GM21737 (cell line): ENCODE data around the gene AFF3.

ENCODE experiments used
- ATAC-seq: cut with Tn5 transposase; IDR thresholded peaks from one replicate; pipeline ENCODE4 v1.9.1; 2021; ENCODE audit warnings: mild to moderate bottlenecking, moderate library complexity; ENCODE audit not compliant: unreplicated experiment

The AFF3 gene

DNA sequence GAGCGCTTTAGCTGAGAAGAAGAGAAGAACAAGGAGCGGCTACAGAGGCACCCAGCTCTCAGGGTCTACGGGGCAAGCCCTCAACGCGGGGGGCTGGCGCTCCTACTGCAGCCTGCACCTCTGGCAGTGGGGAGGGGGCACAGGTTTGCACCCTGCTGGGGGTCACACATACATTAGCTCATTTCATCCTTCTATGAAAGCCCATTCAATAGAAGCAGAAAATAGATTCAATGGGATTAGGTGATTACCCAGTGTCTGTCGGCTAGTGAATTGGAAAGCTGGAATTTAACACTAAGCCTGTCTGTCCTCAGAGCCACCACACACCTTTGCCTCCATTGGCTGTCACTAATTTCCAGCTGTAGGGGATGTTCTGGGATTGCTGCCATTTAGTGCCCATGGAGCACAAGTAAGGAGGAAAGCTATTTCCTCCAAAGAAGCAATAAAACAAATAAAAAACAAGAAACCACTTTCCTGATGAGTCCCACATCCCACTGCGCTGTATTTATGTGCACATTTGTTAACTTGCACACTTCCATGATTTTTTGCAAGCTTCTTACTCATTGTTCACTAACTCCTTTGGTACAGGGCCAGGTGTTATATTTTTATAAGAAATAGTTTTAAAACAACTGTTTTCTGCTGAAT is 333.0 kb downstream of the AFF3 start:
- ATAC-seq, result no peak

DNA sequence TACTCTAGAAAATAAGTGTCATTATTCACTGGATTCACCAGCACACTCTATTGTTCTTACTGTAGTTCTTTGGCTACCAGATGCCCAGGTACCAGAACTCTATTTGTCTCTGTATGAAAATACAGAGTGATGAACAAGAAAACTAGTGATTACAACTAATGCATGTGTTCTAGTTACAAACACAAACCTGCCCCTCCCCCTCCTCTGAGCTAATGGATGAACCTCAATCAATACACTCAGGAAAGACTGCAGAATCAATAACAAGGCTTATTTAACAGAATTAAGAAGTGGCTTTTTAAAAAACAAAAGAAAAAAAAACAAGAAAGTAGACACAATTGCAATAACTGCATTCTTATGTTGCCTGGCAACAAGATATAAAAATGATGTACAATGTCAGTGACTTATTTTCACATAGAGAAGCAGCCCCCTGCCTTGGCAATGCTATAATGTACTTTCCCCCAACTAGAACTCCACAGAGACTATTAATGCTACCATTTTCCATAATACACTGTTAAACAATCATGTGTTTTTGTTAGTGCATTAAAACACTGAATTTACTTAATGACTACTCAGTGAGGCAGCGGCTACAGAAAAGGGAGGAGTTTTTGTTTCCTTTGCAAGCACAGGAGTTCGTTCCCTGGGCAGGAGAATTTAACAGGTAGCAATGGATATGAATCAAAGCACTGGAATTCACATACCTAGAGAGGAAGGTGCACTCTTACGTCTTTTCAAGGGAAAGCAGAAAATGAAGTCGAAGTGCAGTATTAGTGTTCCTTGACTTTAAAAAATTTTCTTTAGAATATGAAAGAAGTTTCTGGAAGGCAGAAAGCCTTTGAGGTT is 333.8 kb downstream of the AFF3 start:
- ATAC-seq, result no peak

DNA sequence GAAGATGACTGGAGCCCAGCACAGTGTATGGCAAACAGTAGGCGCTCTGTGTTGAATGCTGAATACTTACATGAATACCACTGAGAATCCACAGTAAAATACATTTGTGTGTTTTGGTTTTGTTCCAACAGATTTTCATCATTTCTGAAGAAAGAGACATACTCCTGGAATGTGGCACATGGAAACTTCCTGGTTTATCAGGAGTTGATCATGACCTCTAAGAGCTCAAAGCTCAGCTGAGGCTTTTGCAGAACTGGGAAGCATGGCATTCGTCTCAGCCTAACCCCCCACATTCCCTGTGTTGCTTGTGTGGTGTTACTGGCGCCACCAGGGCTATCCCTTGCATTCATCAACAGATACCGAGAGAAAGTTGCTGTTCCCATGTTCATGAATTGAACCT is 335.6 kb downstream of the AFF3 start:
- no peak for ATAC-seq

DNA sequence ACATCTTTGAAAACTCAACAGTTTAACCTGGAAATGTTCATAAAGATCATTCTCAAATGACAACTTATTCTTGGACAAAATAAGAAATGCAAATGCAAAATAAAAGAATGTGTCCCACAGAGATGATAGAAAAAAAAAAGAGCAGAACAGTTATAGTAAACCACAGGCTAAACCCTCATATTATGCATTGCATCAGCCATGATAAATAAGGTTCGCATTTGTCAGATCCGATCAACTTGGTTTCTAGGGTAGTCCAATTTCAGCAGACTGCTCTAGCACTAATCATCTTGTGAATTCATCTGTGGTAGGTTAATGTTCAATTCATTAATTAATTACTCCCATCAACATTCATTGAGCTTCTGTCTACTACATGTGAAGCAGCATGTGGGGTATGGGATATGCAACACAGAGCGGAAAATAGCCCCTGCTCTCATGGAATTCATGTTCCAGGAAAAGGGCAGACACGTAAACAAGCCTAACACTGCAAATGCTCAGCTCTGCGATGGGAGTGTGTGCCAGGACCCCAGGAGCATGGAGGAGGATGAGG is 336.4 kb downstream of the AFF3 start:
- no peak for ATAC-seq

DNA sequence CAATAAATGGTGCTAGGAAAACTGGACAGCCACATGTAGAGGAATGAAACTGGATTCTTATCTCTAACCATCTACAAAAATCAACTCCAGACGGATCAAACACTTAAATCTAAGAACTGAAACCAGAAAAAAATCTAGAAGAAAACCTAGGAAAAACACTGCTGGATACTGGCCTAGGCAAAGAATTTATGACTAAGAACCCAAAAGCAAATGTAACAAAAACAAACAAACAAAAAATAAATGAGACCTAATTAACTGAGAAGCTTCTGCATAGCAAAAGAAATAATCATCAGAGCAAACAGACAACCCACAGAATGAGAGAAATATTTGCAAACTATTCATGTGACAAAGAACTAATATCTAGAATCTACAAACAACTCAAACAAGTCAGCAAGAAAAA is 338.5 kb downstream of the AFF3 start:
- no peak for ATAC-seq

DNA sequence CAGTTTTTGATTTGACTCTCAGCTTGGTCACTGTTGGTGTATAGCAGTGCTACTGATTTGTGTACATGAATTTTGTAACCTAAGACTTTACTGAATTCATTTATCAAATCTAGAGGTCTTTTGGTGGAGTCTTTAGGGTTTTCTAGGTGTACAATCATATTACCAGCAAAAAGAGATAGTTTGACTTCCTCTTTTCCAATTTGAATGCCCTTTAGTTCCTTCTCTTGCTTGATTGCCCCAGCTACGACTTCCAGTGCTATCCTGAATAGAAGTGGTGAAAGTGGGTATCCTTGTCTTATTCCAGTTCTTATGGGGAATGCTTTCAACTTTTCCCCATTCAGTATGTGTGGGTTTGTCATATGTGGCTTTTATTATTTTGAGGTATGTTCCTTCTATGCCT is 339.7 kb downstream of the AFF3 start:
- ATAC-seq, result no peak

DNA sequence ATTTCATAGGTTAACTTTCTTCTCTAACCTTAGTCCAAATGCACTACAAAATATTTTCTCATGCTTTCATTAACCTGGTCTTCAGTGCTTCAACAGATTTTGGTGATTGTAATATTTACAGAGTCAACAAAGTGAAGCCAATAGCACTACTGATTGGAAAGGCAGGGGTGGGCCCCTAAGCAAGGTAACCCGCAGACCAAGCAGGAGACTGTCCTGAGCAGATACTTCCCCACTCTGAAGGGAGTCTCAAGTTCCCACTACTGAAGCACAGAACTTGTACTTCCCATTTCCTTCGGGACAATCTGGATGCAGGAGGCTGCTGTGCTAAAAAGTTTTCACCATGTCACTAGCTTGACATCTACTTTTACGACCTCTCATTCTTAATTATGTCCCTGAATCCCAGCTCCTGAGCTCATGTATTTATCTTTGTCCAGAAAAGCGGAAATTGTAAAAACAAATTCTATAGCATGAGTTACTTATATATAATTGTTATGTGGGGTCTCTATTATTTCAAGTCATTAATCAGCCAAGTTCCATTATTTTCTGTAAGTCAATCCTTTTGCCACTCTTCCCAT is 341.0 kb downstream of the AFF3 start:
- ATAC-seq, result no peak

DNA sequence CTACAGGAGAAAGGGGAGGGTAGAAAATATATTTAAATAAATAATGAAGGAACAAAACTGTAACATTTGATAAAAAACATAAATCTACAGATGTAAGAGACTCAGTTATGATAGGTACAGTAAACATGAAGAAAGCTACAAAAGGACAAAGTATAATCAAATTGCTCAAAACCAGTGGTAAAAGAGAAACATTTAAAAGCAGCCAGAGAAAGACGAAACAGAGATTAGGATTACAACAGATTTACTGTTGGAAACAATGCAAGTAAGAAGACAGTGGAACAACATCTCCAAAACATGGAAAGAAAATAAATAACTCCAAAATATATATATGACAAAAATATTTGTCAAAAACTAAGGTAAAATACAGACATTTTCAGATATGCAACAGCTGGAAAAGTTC is 344.9 kb downstream of the AFF3 start:
- ATAC-seq, result no peak

DNA sequence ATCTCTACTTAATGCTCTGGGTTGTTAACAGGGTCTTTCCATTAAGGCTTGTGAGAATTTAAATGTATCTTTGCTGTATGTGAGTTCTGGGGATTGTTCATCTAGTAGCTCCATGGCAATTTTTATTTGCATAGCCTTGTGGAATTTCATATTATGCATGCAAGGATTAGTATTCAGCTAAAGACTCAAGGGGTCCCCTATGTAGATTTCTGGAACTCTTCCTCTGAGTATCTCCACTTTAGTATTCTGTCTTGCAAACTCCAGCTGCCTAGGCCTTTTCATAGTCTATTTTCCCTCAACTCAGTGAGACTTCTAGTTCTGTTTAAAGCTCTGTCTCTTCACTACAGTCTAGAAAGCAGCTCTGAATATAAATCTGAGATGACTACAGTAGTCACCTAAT is 348.0 kb downstream of the AFF3 start:
- ATAC-seq, result no peak

DNA sequence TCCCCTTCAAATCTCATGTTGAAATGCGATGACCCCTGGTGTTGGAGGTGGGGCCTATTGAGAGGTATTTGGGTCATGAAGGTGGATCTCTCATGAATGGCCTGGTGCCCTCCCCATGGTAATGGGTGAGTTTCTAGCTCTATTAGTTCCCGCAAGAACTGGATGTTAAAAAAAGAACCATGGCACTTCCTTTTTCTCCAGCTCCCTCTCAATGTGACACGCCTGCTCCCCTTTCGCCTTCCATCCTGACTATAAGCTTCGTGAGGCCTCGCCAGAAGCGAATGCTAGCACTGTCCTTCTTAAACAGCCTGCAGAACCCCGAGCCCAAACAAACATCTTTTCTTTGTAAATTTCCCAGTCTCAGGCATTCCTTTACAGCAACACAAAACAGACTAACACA is 349.4 kb downstream of the AFF3 start:
- ATAC-seq, result no peak

DNA sequence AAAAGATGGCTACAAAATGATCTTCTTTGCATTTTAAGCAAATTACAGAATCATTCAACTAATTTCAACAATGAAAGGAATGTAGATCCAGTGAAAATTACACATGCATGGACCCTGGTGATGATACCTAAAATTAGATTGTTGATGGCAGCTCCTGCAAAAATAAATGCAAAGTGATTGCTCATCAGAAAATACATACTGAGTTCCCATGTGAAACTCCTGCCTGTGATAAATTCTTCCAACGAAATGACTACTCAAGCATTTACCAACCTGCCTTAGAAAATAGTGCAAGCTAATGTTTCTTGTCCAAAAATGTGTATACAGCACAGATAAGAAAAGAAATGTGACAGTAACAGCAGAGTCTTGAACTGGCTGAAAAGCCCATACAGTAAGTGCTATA is 352.5 kb downstream of the AFF3 start:
- ATAC-seq, result no peak

DNA sequence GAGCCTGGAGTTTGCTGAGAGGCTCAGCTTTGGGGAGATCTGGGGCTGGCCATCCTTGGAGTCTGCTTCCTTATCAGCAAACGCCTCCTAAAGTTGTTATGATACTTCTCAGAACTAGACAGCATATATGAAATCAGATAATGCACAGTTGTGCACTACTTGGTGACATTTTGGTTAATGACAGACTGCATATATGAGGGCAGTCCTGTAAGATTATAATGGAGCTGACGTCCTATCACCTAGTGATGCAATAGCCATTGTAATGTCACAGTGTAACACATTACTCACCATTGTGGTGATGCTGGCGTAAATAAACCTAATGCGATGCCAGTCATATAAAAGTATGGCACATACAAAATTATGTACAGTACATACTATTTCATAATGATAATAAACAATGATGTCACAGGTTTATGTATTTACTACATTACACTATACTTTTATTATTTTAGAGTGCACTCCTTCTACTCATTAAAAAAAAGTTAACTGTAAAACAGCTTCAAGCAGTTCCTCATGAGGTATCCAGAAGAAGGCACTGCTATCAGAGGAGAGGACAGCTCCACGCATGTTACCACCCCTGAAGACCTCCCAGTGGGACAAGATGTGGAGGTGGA is 354.5 kb downstream of the AFF3 start:
- no peak for ATAC-seq

DNA sequence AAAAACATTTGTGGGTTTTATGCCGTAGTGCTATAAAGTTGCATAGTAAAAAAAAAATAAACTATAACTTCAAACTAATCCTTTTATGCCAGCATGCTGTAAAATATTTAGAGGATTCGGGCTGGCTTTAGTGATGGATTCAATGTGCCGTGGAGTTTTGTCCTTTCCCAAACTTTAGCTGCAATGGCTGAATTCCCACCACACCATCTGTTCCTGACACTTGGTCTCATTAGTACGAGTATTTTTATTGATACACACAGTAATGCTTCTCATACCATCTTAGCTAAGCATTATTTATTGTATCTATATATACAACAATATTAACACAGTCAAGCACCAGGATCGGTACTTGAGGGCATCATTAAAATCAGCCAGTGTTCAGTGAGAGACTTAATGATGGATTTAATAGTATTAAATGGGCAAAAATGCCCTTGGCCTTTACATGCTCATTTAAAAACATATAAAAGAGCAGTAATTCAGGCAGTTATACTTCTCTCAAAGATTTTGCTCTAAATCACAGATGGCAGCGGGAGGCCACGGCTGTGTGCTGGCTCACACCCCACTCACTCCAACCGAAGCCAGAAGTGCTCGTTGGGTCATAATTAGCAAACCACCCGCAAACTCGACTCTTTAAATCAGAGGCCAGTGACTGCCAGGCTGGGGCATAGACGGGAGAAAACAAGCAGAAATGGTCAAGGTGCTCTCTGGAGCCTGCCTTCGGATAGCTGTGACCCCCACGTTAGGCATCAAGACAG is 355.6 kb downstream of the AFF3 start:
- ATAC-seq, result no peak

DNA sequence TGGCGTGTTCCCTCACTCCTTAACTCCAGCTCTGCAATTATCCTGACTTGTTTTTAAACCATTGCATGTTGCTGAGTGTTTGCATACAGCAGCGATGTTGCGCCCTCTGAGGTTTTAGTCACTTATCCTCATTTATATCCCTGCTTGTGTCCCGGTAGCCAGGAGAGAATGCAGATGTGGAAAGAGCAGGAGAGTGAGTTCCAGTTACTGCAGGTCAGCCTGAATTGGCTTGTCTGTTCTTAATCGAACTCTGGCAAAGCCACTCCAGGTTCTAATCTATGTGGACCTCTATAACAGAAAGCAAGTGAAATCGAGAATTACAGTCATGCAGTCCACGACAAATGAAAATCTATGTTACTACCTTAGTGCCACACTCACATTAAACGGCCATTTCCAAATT is 357.4 kb downstream of the AFF3 start:
- no peak for ATAC-seq

DNA sequence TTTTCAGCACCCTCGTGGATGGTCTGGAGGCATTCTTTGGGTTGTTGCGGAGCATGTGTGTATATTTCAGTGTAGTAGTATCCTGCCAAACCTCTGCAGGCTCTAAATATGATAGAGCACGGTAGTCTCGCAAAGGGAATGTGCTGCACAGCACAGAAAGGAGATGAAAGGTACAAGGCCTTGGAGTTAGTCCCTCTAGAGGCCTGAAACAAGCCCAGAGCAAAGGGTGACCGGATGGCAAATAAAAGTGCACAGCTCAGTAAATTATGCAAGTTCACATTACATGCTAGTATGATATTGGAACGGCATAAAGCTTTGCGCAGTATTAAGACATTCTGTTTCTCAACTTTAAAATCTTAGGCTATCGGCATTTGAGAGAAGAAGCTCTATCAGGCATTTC is 358.1 kb downstream of the AFF3 start:
- no peak for ATAC-seq

DNA sequence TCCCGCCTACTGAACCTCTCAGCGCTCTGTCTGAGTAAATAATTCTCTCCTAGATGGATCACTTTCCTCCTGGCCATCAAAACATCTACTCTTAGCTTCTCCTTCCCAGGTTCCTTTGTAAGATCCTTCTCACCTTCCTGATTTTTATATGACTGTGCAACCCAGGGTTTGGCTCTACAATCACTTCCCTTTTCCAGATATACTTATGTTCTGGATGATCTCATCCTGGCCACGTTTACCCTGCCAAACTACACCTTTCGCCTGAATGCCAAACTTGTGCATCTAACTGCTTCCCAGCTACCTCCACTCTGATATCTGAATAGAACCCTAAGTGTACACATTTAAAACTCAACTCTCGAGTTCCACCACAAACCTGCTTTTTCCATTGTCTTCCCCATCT is 362.1 kb downstream of the AFF3 start:
- no peak for ATAC-seq

DNA sequence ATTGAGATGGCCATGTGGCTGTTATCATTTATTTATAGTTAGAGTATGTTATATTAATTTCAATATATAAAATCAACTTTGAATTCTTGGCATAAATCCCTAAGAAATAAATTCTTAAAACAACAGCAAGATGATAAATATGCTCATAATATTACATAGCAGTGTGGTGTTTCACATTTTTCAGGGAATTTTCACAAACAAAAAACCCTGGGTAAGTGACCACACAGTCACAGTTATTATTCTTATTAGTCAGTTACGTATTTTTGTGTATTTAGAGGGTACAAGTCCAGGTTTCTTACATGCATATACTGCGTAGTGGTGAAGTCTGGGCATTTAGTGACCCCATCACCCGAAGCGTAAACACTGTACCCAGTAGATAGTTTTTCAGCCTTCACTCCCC is 363.1 kb downstream of the AFF3 start:
- ATAC-seq, result no peak

DNA sequence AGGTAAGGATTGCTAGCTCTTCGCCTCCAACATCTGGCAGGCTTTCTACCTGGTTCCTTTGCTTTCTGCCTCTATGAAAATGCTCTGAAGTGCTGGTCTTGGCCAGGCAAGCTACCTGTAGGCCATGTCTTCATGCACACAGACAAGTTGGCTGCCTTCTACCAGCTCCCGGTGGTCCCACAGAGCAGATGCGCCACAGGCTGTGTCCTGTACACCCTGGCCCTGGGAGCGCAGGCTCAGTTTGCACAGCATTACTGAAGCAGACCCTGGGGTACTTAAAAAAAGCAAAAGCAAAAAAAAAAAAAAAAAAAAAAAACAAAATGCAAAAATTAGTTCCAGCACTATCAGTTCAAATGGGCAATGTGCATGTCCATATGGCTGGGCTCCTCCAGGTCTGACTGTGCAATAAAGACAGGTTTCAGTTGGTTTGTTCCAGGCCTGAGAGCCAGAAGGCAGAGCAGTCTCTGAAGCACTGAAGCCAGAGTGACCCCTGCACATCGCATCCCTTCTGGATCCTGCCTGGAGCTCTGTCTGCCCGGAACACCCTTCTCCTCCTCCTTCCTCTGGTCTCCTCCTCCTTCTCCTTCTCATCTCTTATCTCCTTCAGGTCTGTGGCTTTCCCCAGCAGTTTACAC is 364.6 kb downstream of the AFF3 start:
- ATAC-seq, result no peak

DNA sequence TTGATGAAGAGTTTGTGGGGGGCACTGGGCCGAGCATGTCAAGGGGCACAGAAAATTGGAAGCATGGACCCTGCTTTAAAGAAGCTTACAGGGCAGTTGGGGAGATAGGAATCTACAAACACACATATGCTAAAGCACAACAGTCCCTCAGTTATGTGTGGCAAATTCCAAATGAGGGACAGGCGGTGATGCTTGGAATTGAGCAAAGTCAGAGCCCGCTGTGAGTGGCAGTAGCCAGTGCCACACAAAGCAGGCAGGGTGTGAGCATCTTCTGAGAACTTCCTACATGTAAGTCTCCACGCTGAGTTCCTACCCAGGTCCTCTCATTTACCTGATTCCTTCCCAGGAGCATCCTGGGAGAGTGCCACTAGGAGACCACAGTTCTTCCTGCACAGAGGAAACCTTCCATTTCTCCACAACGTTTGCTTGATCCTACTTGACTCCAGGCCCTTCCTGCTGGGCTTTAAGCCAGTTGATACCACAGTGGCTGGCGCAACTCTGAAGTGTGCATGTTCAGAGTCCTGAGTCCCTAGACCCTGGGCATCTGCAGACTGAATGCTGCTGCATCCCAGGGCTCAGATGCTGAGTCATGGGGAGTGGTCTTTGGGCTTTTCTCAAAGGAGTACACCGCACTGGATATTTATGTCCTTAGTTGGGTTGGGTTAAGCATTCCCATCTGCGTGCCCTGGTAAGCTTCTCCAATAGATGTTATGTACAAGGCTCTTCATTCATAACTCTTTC is 365.3 kb downstream of the AFF3 start:
- no peak for ATAC-seq
